Gastrocnemius medialis (tissue), 4 donors: Measurements from ENCODE around the gene IDH2. TPM values are rescaled to one million over a fixed set of nuclear protein-coding genes. Genes with fewer than 3 reads are reported as not detected.
"Not testable (repeated sequence)": the region's sequence is repeated elsewhere in the genome, so short reads cannot be mapped to it uniquely, and the experiment has no call there.

ENCODE experiments used
- ATAC-seq, 2 donors: fragments of 150-250 bp; one replicate each; pipeline ENCODE4 v1.9.1; 2016
- DNase-seq, 2 donors: peaks; one replicate each; pipeline ENCODE4 v3.0.0-alpha.2; 2019
- H3K27ac ChIP-seq, 4 donors: fragments of 200-600 bp; sonication (generic); 1 replicate in 1 of 4; 2 replicates in 3 of 4; pipeline ENCODE4 v1.5.1; 2016 to 2018; ENCODE audit warnings: mild to moderate bottlenecking in 2 of 4, moderate library complexity in 1 of 4
- H3K27me3 ChIP-seq, 3 donors: fragments of 200-600 bp; sonication (generic) in 2 of 3; 1 replicate in 1 of 3; 2 replicates in 2 of 3; pipeline versions ENCODE4 v1.5.1 to v1.6.0; 2016 to 2019; ENCODE audit warnings: mild to moderate bottlenecking in 1 of 3, moderate library complexity in 1 of 3
- H3K36me3 ChIP-seq, 2 donors: fragments of 200-600 bp; sonication (generic) in 1 of 2; one replicate each; pipeline ENCODE4 v1.5.1; 2017 to 2018
- H3K4me1 ChIP-seq, 2 donors: fragments of 200-600 bp; sonication (generic) in 1 of 2; one replicate each; pipeline ENCODE4 v1.5.1; 2016 to 2017; ENCODE audit warnings: mild to moderate bottlenecking in 2 of 2
- H3K4me3 ChIP-seq, 4 donors: fragments of 200-600 bp; sonication (generic) in 3 of 4; 1 replicate in 1 of 4; 2 replicates in 3 of 4; pipeline ENCODE4 v1.5.1; 2016 to 2019; ENCODE audit warnings: mild to moderate bottlenecking in 2 of 4
- H3K9me3 ChIP-seq, 3 donors: fragments of 200-600 bp; sonication (generic) in 2 of 3; 1 replicate in 1 of 3; 2 replicates in 2 of 3; pipeline ENCODE4 v1.5.1; 2016 to 2019
- CTCF ChIP-seq, 5 experiments: fragments of 450-650 bp in 3 of 5; fragments of 200-600 bp in 2 of 5; sonication (generic) in 2 of 5; IDR thresholded peaks in 4 of 5; conservative IDR thresholded peaks in 1 of 5; 1 replicate in 4 of 5; 2 replicates in 1 of 5; pipeline ENCODE4 v1.5.1; 2016 to 2019; ENCODE audit warnings: antibody characterized with exemption in 5 of 5, mild to moderate bottlenecking in 3 of 5, moderate library complexity in 3 of 5
- POLR2A ChIP-seq, 2 donors: fragments of 450-650 bp; IDR thresholded peaks; one replicate each; pipeline ENCODE4 v1.6.1; 2017; ENCODE audit warnings: antibody characterized with exemption in 2 of 2, mild to moderate bottlenecking in 2 of 2, moderate library complexity in 2 of 2
- in situ Hi-C, 4 donors: fragments of 200-750 bp; cut with MboI; loops; one replicate each; pipeline versions ENCODE4 v1.15.0 to v1.8.0; 2017; ENCODE audit warnings: low sequenced_read_pairs in 4 of 4
- intact Hi-C: fragments of 100-400 bp; cut with DNase I; formaldehyde crosslinking; loops from one replicate; pipeline ENCODE4 v1.15.1; 2023; ENCODE audit warnings: low total_unique reads
- total RNA-seq, 4 donors: library from RNA; depleted of rRNA; stranded (reverse); fragments of >200 nt; gene quantifications; one replicate each; pipeline versions ENCODE4 v1.1.0 to v1.2.3, GENCODE V29; 2016

IDH2 gene
- total RNA-seq, result 100 to 1,000 TPM; 349 to 547 (median 423) TPM

GRCh38 chr15:90101969-90102890 lies at the start of gene IDH2:
IDH2 (minus strand) TSS chr15:90102468; CDS start chr15:90102390, 78 bp downstream.
- no peaks in the 10 kb centered on the region for H3K9me3 ChIP-seq
- ATAC-seq (peak; percentile 36 to 47), DNase-seq (peak; percentile 61 to 79)
- in situ Hi-C loops (no loop called here), intact Hi-C loops (loop anchor here (5.0 to 10.0 kb wide), 2 partner anchors 363 to 1190 kb away; partner anchors contain the start of gene MFGE8)
- no peaks in the 10 kb centered on the region for H3K36me3 ChIP-seq
- peak within 1 kb of the TSS; percentile 68 to 93 (median 80) for H3K4me3 ChIP-seq
- H3K4me1 ChIP-seq, result peaks cover 74 to 80% of the 10 kb centered on the region in 2 donors
- H3K27me3 ChIP-seq, result no peaks in the 10 kb centered on the region
- peak within 1 kb of the TSS; percentile 94 to 100 (median 99) for H3K27ac ChIP-seq
- TF ChIP-seq POLR2A (IDR thresholded peaks at IDR 0.05) (peak; percentile 99), CTCF (IDR thresholded peaks at IDR 0.05 in 4 of 5, conservative IDR thresholded peaks at IDR 0.05 in 1 of 5) (peak in 2 of 5 experiments; percentile 17 to 27)

GRCh38 chr15:90150551-90150950 lies 48.3 kb upstream of the IDH2 start:
- in situ Hi-C loops, H3K27ac ChIP-seq, H3K27me3 ChIP-seq, H3K4me1 ChIP-seq, intact Hi-C loops, H3K4me3 ChIP-seq, ATAC-seq, H3K9me3 ChIP-seq, H3K36me3 ChIP-seq, DNase-seq: not testable (repeated sequence)

GRCh38 chr15:90149609-90150340 lies 47.5 kb upstream of the IDH2 start:
- intact Hi-C loops, result no loop called here
- in situ Hi-C loops, result no loop called here
- TF ChIP-seq POLR2A (IDR thresholded peaks at IDR 0.05) (no peak), CTCF (IDR thresholded peaks at IDR 0.05 in 4 of 5, conservative IDR thresholded peaks at IDR 0.05 in 1 of 5) (no peak)
- Histone ChIP-seq H3K9me3 (no peaks in the 10 kb centered on the region), H3K27me3 (no peaks in the 10 kb centered on the region), H3K4me3 (no peak overlapping the region), H3K27ac (no peak overlapping the region), H3K4me1 (peaks cover 0 to 7% of the 10 kb centered on the region in 2 donors), H3K36me3 (no peaks in the 10 kb centered on the region)
- ATAC-seq (no peak), DNase-seq (no peak)

GRCh38 chr15:90146198-90146761 lies 44.0 kb upstream of the IDH2 start:
- in situ Hi-C loops, H3K36me3 ChIP-seq, H3K4me1 ChIP-seq, DNase-seq, ATAC-seq, H3K27me3 ChIP-seq, H3K27ac ChIP-seq, intact Hi-C loops, H3K4me3 ChIP-seq, H3K9me3 ChIP-seq: not testable (repeated sequence)

- no peaks in the 10 kb centered on the region for H3K27me3 ChIP-seq
- no peaks in the 10 kb centered on the region for H3K4me1 ChIP-seq
- DNase-seq, result no peak
- in situ Hi-C loops, result no loop called here
- ATAC-seq, result no peak
- no peak overlapping the region for H3K4me3 ChIP-seq
- no peaks in the 10 kb centered on the region for H3K9me3 ChIP-seq
- TF ChIP-seq CTCF (IDR thresholded peaks at IDR 0.05 in 4 of 5, conservative IDR thresholded peaks at IDR 0.05 in 1 of 5) (no peak), POLR2A (IDR thresholded peaks at IDR 0.05) (no peak)
- H3K27ac ChIP-seq, result no peak overlapping the region
- intact Hi-C loops, result no loop called here
- H3K36me3 ChIP-seq, result no peaks in the 10 kb centered on the region
These were observed 43.5 kb upstream of the IDH2 start for GRCh38 chr15:90145761-90146160.
